B cell (primary cell): ENCODE data around the gene TGFBRAP1. TPM values are rescaled to one million over a fixed set of nuclear protein-coding genes. Genes with fewer than 3 reads are reported as not detected.

ENCODE experiments used
- ATAC-seq: fragments of 200-7000 bp; cut with Tn5 transposase; one replicate; pipeline ENCODE4 v1.10.0; 2021; ENCODE audit warnings: low read depth, mild to moderate bottlenecking, moderate number of reproducible peaks, moderate library complexity
- CTCF ChIA-PET: fragments of 350-600 bp; sonication (Branson Sonifier 250); formaldehyde crosslinking; loops from one replicate; lab custom pipeline; 2021; ENCODE audit warnings: antibody characterized with exemption, inconsistent platforms; lab: Charles Lee
- POLR2A ChIA-PET: fragments of 350-600 bp; sonication (Branson Sonifier 250); formaldehyde crosslinking; loops from one replicate; lab custom pipeline; 2021; ENCODE audit warnings: antibody characterized with exemption; lab: Charles Lee
- DNase-seq: peaks from one replicate; pipeline ENCODE4 v3.0.0; 2013
- H2AFZ ChIP-seq: 2 replicates; pipeline ENCODE4 v1.6.1; 2012; ENCODE audit warnings: mild to moderate bottlenecking, low read depth, low read length; ENCODE audit not compliant: insufficient read depth, poor library complexity, severe bottlenecking
- H3K27ac ChIP-seq, 2 donors: 1 replicate in 1 of 2; 2 replicates in 1 of 2; pipeline ENCODE4 v1.5.1; 2012 to 2013; ENCODE audit warnings: low read length in 2 of 2, mild to moderate bottlenecking in 2 of 2, moderate library complexity in 1 of 2
- H3K27me3 ChIP-seq, 4 experiments: fragments of 200-600 bp in 1 of 4; sonication (generic) in 1 of 4; replicated peaks in 1 of 4; 1 replicate in 2 of 4; 2 replicates in 2 of 4; pipeline versions ENCODE4 v1.6.1 to v1.7.0; 2013 to 2016; ENCODE audit warnings: low read length in 3 of 4, mild to moderate bottlenecking in 2 of 4, mixed read lengths in 1 of 4, moderate library complexity in 1 of 4; ENCODE audit not compliant: insufficient read depth in 4 of 4, control insufficient read depth in 3 of 4; ENCODE audit errors: control extremely low read depth in 1 of 4
- H3K36me3 ChIP-seq, 2 experiments: replicated peaks in 1 of 2; 1 replicate in 1 of 2; 2 replicates in 1 of 2; pipeline versions ENCODE4 v1.6.1 to v1.7.1; 2013; ENCODE audit warnings: low read length in 1 of 2; ENCODE audit not compliant: insufficient read depth in 2 of 2, control insufficient read depth in 1 of 2; ENCODE audit errors: control extremely low read depth in 1 of 2, extremely low read depth in 1 of 2
- H3K4me1 ChIP-seq, 2 donors: fragments of 200-600 bp in 1 of 2; sonication (generic) in 1 of 2; 1 replicate in 1 of 2; 2 replicates in 1 of 2; pipeline versions ENCODE4 v1.5.1 to v1.6.1; 2013 to 2017; ENCODE audit warnings: low read length in 2 of 2; ENCODE audit not compliant: control insufficient read depth in 2 of 2, insufficient read depth in 2 of 2
- H3K4me2 ChIP-seq: replicated peaks from 2 replicates; pipeline ENCODE3; 2012; ENCODE audit warnings: mild to moderate bottlenecking, low read depth, low read length; ENCODE audit not compliant: poor library complexity, severe bottlenecking
- H3K4me3 ChIP-seq, 5 experiments: fragments of 200-600 bp in 1 of 5; sonication (generic) in 1 of 5; 1 replicate in 3 of 5; 2 replicates in 2 of 5; pipeline versions ENCODE4 v1.5.1 to v1.7.0; 2011 to 2016; ENCODE audit warnings: low read length in 4 of 5, mild to moderate bottlenecking in 4 of 5, low read depth in 2 of 5, control low read depth in 1 of 5, moderate library complexity in 1 of 5; ENCODE audit not compliant: insufficient read depth in 1 of 5; ENCODE audit errors: control extremely low read depth in 1 of 5, extremely low read depth in 1 of 5
- H3K79me2 ChIP-seq: fragments of 200-600 bp; sonication (generic); one replicate; pipeline ENCODE4 v1.6.0; 2016; ENCODE audit warnings: low read length; ENCODE audit not compliant: control insufficient read depth, insufficient read depth
- H3K9ac ChIP-seq: fragments of 200-600 bp; sonication (generic); 2 replicates; pipeline ENCODE4 v1.6.1; 2017; ENCODE audit warnings: mild to moderate bottlenecking, low read length, moderate library complexity
- H3K9me3 ChIP-seq, 3 donors: one replicate each; pipeline versions ENCODE4 v1.6.1 to v1.7.1; 2013; ENCODE audit warnings: low read length in 2 of 3; ENCODE audit not compliant: control insufficient read depth in 2 of 3, insufficient read depth in 1 of 3; ENCODE audit errors: control extremely low read depth in 1 of 3
- H4K20me1 ChIP-seq: 2 replicates; pipeline ENCODE4 v1.6.0; 2012; ENCODE audit warnings: mild to moderate bottlenecking, low read length; ENCODE audit not compliant: insufficient read depth, control insufficient read depth, poor library complexity, severe bottlenecking
- H3K27ac Mint-ChIP-seq: one replicate; pipeline ENCODE4 v1.8.0; 2021; ENCODE audit warnings: mixed read lengths
- H3K27me3 Mint-ChIP-seq: one replicate; pipeline ENCODE4 v1.8.0; 2021; ENCODE audit warnings: mixed read lengths
- H3K4me1 Mint-ChIP-seq: one replicate; pipeline ENCODE4 v1.8.0; 2021; ENCODE audit warnings: mixed read lengths
- H3K4me3 Mint-ChIP-seq: one replicate; pipeline ENCODE4 v1.8.0; 2021; ENCODE audit warnings: mixed read lengths
- H3K9me3 Mint-ChIP-seq: one replicate; pipeline ENCODE4 v1.8.0; 2022; ENCODE audit warnings: mixed read lengths; ENCODE audit not compliant: insufficient read depth
- EZH2 ChIP-seq: IDR thresholded peaks from 2 replicates; pipeline ENCODE4 v1.6.1; 2012; ENCODE audit warnings: borderline replicate concordance, low read depth, mild to moderate bottlenecking, moderate library complexity, low read length; ENCODE audit not compliant: insufficient read depth, poor library complexity, severe bottlenecking
- WGBS: methylation state at CpG from one replicate; pipeline ENCODE4 v1.1.5; 2013; ENCODE audit warnings: missing lambda C conversion rate; ENCODE audit not compliant: insufficient coverage; 5-methylcytosine and 5-hydroxymethylcytosine counted together
- intact Hi-C: fragments of 100-400 bp; cut with micrococcal nuclease; formaldehyde crosslinking; loops from one replicate; pipeline ENCODE4 v1.10.0; 2022
- polyA plus RNA-seq: library from polyadenylated mRNA; depleted of rRNA; stranded (reverse); fragments of >200 nt; gene quantifications from 2 replicates; pipeline ENCODE4 v1.2.3, GENCODE V29; 2012
- total RNA-seq, 2 donors: library from RNA; stranded (reverse); fragments of 120-200 nt in 1 of 2; gene quantifications; 1 replicate in 1 of 2; 2 replicates in 1 of 2; pipeline versions ENCODE4 v1.2.3 to v1.2.4, GENCODE V29; 2013 to 2022
- TF ChIP-seq, protein P1 (sequence below): fragments of 200-600 bp; IDR thresholded peaks from one replicate; pipeline ENCODE4 v1.8.0; 2022; ENCODE audit warnings: antibody characterized with exemption, mild to moderate bottlenecking

TGFBRAP1 gene
- total and polyA plus RNA-seq, 2 donors (not counting 1 experiment from before 2014, with no cell fraction given): 9.3 to 21.7 TPM

DNA sequence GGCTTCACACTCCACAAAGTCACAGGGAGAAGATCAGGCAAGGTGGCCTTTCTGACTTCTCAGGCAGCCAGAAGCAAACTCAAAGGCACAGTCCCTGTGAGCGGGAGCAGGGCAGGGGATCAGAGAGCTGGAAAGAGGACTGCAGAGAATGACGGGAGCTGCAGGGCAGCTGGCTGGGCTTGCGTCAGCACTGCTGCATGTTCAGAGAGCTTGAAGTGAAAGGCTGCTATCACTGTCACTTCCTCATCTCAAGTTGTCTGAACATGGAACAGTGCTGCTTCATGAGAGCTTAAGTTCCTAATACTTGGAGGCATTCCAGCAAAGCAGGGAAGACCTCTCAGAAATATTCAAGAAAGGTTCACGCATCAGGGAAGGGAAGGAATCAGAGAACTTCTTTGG is 20.4 kb downstream of the TGFBRAP1 start:
- no peak overlapping the region for H3K4me2 ChIP-seq
- H3K4me3 ChIP-seq: no peak overlapping the region
- peaks cover 42% of the 10 kb centered on the region for H4K20me1 ChIP-seq
- intact Hi-C loops: no loop called here
- H3K9me3 ChIP-seq: no peaks in the 10 kb centered on the region
- ATAC-seq: no peak
- peaks cover 78% of the 10 kb centered on the region for H3K79me2 ChIP-seq
- H3K4me3 Mint-ChIP-seq: no peak overlapping the region
- no peak overlapping the region for H2AFZ ChIP-seq
- H3K27ac ChIP-seq: no peak overlapping the region
- CTCF ChIA-PET: no interaction called here
- H3K9me3 Mint-ChIP-seq: no peaks in the 10 kb centered on the region
- H3K4me1 Mint-ChIP-seq: peaks cover 14% of the 10 kb centered on the region
- peaks cover 2 to 28% of the 10 kb centered on the region in 2 experiments for H3K36me3 ChIP-seq
- H3K4me1 ChIP-seq: peaks cover 0 to 10% of the 10 kb centered on the region in 2 donors
- no peak for DNase-seq
- no peak for TF ChIP-seq EZH2
- TF ChIP-seq, protein P1, sequence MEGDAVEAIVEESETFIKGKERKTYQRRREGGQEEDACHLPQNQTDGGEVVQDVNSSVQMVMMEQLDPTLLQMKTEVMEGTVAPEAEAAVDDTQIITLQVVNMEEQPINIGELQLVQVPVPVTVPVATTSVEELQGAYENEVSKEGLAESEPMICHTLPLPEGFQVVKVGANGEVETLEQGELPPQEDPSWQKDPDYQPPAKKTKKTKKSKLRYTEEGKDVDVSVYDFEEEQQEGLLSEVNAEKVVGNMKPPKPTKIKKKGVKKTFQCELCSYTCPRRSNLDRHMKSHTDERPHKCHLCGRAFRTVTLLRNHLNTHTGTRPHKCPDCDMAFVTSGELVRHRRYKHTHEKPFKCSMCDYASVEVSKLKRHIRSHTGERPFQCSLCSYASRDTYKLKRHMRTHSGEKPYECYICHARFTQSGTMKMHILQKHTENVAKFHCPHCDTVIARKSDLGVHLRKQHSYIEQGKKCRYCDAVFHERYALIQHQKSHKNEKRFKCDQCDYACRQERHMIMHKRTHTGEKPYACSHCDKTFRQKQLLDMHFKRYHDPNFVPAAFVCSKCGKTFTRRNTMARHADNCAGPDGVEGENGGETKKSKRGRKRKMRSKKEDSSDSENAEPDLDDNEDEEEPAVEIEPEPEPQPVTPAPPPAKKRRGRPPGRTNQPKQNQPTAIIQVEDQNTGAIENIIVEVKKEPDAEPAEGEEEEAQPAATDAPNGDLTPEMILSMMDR: no peak
- no peak overlapping the region for H3K9ac ChIP-seq
- no peak overlapping the region for H3K27ac Mint-ChIP-seq
- no peaks in the 10 kb centered on the region for H3K27me3 Mint-ChIP-seq
- 52% methylated on average over 3 of the region's 4 CpGs for WGBS
- no peaks in the 10 kb centered on the region for H3K27me3 ChIP-seq
- POLR2A ChIA-PET: no interaction called here

DNA sequence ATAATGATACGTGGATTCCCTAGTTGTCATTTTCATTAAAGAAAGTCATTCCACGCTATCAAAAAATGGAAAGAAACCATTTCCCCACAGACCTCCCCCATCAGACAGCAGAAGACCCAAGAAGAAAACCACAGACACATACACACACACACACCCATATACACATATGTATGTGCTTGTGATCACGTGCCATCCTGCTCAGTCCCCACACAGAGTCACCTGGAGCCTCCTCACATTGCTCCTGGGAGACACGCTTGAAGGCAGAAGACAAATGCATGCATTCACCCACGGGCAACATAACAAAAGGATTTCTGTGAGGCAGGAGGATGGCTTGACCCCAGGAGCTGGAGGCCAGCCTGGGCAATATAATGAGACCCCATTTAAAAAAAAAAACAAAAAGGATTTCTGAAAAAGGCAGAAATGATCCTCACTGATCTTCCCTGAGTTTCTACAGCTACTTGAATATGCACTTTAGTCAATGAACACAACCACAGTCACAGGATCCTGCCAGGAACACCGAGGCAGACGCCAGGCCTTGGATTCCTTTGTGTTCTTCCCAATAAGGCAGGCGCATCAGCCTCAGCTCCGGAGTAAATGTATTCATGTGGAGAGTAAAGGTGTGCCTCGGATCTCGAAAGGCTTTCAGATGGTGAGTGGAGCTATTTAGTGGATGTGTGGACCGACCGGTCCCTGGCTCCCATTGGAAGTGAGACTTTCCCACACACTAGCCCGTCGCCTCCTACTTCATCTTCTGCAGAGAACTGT is 21.0 kb downstream of the TGFBRAP1 start:
- ChIA-PET POLR2A (no interaction called here), CTCF (no interaction called here)

More for the DNA sequence above, 21.0 kb downstream of the TGFBRAP1 start:
- H4K20me1 ChIP-seq: peaks cover 43% of the 10 kb centered on the region
- no peak overlapping the region for H3K4me2 ChIP-seq
- no peaks in the 10 kb centered on the region for H3K9me3 ChIP-seq
- peaks cover 2 to 28% of the 10 kb centered on the region in 2 experiments for H3K36me3 ChIP-seq
- H2AFZ ChIP-seq: no peak overlapping the region
- no peak overlapping the region for H3K9ac ChIP-seq
- intact Hi-C loops: no loop called here
- H3K27ac ChIP-seq: no peak overlapping the region
- WGBS: 100% methylated on average over 7 of the region's 15 CpGs
- H3K4me1 Mint-ChIP-seq: peaks cover 12% of the 10 kb centered on the region
- no peaks in the 10 kb centered on the region for H3K9me3 Mint-ChIP-seq
- no peaks in the 10 kb centered on the region for H3K27me3 ChIP-seq
- no peak for DNase-seq
- no peak overlapping the region for H3K4me3 Mint-ChIP-seq
- H3K79me2 ChIP-seq: peaks cover 75% of the 10 kb centered on the region
- no peak overlapping the region for H3K4me3 ChIP-seq
- no peak overlapping the region for H3K27ac Mint-ChIP-seq
- TF ChIP-seq, protein P1: no peak
- TF ChIP-seq EZH2: no peak
- H3K4me1 ChIP-seq: peaks cover 0 to 6% of the 10 kb centered on the region in 2 donors
- no peaks in the 10 kb centered on the region for H3K27me3 Mint-ChIP-seq
- no peak for ATAC-seq
